K562 (cell line): ENCODE measurements around the gene SLC28A3. TPM values are rescaled to one million over a fixed set of nuclear protein-coding genes. Genes with fewer than 3 reads are reported as not detected.

Experiments
- ATAC-seq: fragments of 200-7000 bp; cut with Tn5 transposase; 3 replicates; pipeline ENCODE4 v1.9.1; 2020; ENCODE audit warnings: moderate library complexity
- BruUV-seq: library from RNA; stranded (reverse); fragments of 400-500 nt; replicated peaks from 2 replicates; lab custom pipeline; 2021; lab: Mats Ljungman, UMichigan
- CTCF ChIA-PET: fragments of 300-600 bp; formaldehyde crosslinking; extraction: SDS; loops from one replicate; lab custom pipeline; 2021; ENCODE audit warnings: low intra/inter-chr PET ratio; lab: Yijun Ruan, JAX
- POLR2A ChIA-PET: fragments of 300-600, 350-650 bp; sonication (Branson Sonifier 250); formaldehyde crosslinking; extraction: SDS; loops from one replicate; lab custom pipeline; 2021; ENCODE audit warnings: antibody characterized with exemption, inconsistent platforms; lab: Yijun Ruan, JAX
- DNase-seq, 4 experiments: peaks; one replicate each; pipeline versions ENCODE4 v3.0.0 to v3.0.0-alpha.2; 2011 to 2018; ENCODE audit warnings: low spot score in 3 of 4, mixed read lengths in 3 of 4; ENCODE audit errors: extremely low read depth in 1 of 4
- FAIRE-seq: peaks from 2 replicates; lab custom pipeline; 2011; peaks lifted over from hg19 to GRCh38; lab: Jason Lieb, UNC
- H2AFZ ChIP-seq: 2 replicates; pipeline ENCODE4 v1.6.0; 2011; ENCODE audit warnings: low read depth, low read length, control low read depth, inconsistent platforms
- H3K27ac ChIP-seq: fragments of 200-600 bp; 3 replicates; pipeline ENCODE4 v1.8.0; 2011; ENCODE audit warnings: low read depth, mild to moderate bottlenecking, control low read depth, inconsistent platforms, low read length, moderate library complexity, mixed read lengths; ENCODE audit errors: extremely low read depth
- H3K27me3 ChIP-seq, 2 experiments: fragments of 300-600 bp in 1 of 2; 2 replicates in 1 of 2; 3 replicates in 1 of 2; pipeline versions ENCODE4 v1.6.0 to v1.8.0; 2011; ENCODE audit warnings: inconsistent platforms in 2 of 2, low read length in 2 of 2, mild to moderate bottlenecking in 1 of 2, mixed read lengths in 1 of 2, moderate library complexity in 1 of 2; ENCODE audit not compliant: control insufficient read depth in 2 of 2, insufficient read depth in 2 of 2
- H3K36me3 ChIP-seq: fragments of 300-600 bp; 3 replicates; pipeline ENCODE4 v1.8.0; 2011; ENCODE audit warnings: mild to moderate bottlenecking, low read length, inconsistent platforms; ENCODE audit not compliant: control insufficient read depth, insufficient read depth
- H3K4me1 ChIP-seq, 2 experiments: fragments of 200-600 bp in 1 of 2; replicated peaks in 1 of 2; 2 replicates in 1 of 2; 3 replicates in 1 of 2; pipeline versions ENCODE4 v1.5.1 to v1.8.0; 2011; ENCODE audit warnings: inconsistent platforms in 2 of 2, low read length in 2 of 2, mild to moderate bottlenecking in 1 of 2, mixed read lengths in 1 of 2, moderate library complexity in 1 of 2; ENCODE audit not compliant: control insufficient read depth in 2 of 2, insufficient read depth in 2 of 2
- H3K4me2 ChIP-seq: 2 replicates; pipeline ENCODE4 v1.6.1; 2011; ENCODE audit warnings: low read length, control low read depth, inconsistent platforms, mixed read lengths; ENCODE audit not compliant: insufficient read depth
- H3K4me3 ChIP-seq: fragments of 200-600 bp; sonication (generic), shearing (Covaris generic); 2 replicates; pipeline ENCODE4 v1.5.1; 2016; ENCODE audit warnings: control low read depth, inconsistent platforms
- H3K79me2 ChIP-seq: fragments of 200-600 bp; 3 replicates; pipeline ENCODE4 v1.8.0; 2011; ENCODE audit warnings: low read length, inconsistent platforms; ENCODE audit not compliant: control insufficient read depth, insufficient read depth
- H3K9ac ChIP-seq, 2 experiments: 2 replicates each; pipeline versions ENCODE4 v1.6.0 to v1.6.1; 2011; ENCODE audit warnings: low read depth in 2 of 2, low read length in 2 of 2, control low read depth in 1 of 2, inconsistent platforms in 1 of 2, mild to moderate bottlenecking in 1 of 2, mixed read lengths in 1 of 2; ENCODE audit not compliant: insufficient read depth in 1 of 2
- H3K9me1 ChIP-seq: one replicate; pipeline ENCODE4 v1.6.0; 2011; ENCODE audit warnings: inconsistent platforms, mild to moderate bottlenecking, low read length, moderate library complexity; ENCODE audit not compliant: control insufficient read depth, insufficient read depth
- H3K9me3 ChIP-seq: replicated peaks from 2 replicates; pipeline ENCODE4 v1.5.1; 2011; ENCODE audit warnings: low read depth, low read length, inconsistent platforms; ENCODE audit not compliant: control insufficient read depth, insufficient read depth
- H4K20me1 ChIP-seq: replicated peaks from 2 replicates; pipeline ENCODE4 v1.6.1; 2011; ENCODE audit warnings: low read length, inconsistent platforms, mixed read lengths; ENCODE audit not compliant: control insufficient read depth, insufficient read depth
- ADNP ChIP-seq: fragments of 200-800 bp; sonication (Bioruptor generic); IDR thresholded peaks from 2 replicates; pipeline ENCODE4 v1.6.1; 2016; ENCODE audit warnings: missing genetic modification characterization, missing compliant biosample characterization
- DIDO1 ChIP-seq: fragments of 450-650 bp; IDR thresholded peaks from 2 replicates; pipeline ENCODE4 v1.6.1; 2016; ENCODE audit warnings: low read depth, missing biosample characterization, missing genetic modification characterization
- ELK3 ChIP-seq: fragments of 450-650 bp; formaldehyde crosslinking; IDR thresholded peaks from 2 replicates; pipeline ENCODE4 v1.4.0; 2020; ENCODE audit warnings: mild to moderate bottlenecking
- GABPB2 ChIP-seq: fragments of 250-450 bp; sonication (Bioruptor Pico); conservative IDR thresholded peaks from 2 replicates; pipeline ENCODE4 v1.5.1; 2021; ENCODE audit warnings: mild to moderate bottlenecking
- HNRNPL ChIP-seq: fragments of 200-400 bp; formaldehyde crosslinking; IDR thresholded peaks from 2 replicates; pipeline ENCODE4 v1.6.1; 2017; ENCODE audit warnings: low read depth, mild to moderate bottlenecking, low read length
- MXI1 ChIP-seq: IDR thresholded peaks from 2 replicates; pipeline ENCODE4 v1.6.1; 2011; ENCODE audit warnings: low read depth, mild to moderate bottlenecking, improper control_type of control experiment, low read length
- NCOA4 ChIP-seq: fragments of 450-650 bp; IDR thresholded peaks from 2 replicates; pipeline ENCODE4 v1.6.1; 2018; ENCODE audit warnings: mild to moderate bottlenecking; ENCODE audit not compliant: partially characterized antibody
- SMARCB1 ChIP-seq: IDR thresholded peaks from 2 replicates; pipeline ENCODE4 v1.6.1; 2011; ENCODE audit warnings: improper control_type of control experiment, low read depth; ENCODE audit not compliant: insufficient read length
- TBP ChIP-seq: optimal IDR thresholded peaks from 2 replicates; pipeline ENCODE3; 2011; ENCODE audit warnings: low read depth, low read length, improper control_type of control experiment
- WGBS: fragments of 100-300 bp; shearing (Covaris generic); methylation state at CpG from one replicate; pipeline ENCODE4 v1.1.6; 2016; ENCODE audit warnings: low coverage, mixed read lengths; ENCODE audit not compliant: insufficient coverage; ENCODE audit errors: missing lambda C conversion rate; 5-methylcytosine and 5-hydroxymethylcytosine counted together
- in situ Hi-C: fragments of 300-500 bp; cut with MboI; formaldehyde crosslinking; loops from 4 replicates; pipeline ENCODE4 v1.15.0; 2018; ENCODE audit warnings: inconsistent platforms, mixed read lengths
- intact Hi-C: fragments of 100-400 bp; cut with micrococcal nuclease; formaldehyde crosslinking; loops from 2 replicates; pipeline ENCODE4 v1.14.2; 2022
- polyA plus RNA-seq, 8 experiments: library from polyadenylated mRNA; depleted of rRNA in 4 of 8; stranded (reverse) in 5 of 8; unstranded in 3 of 8; fragments of >200 nt; fragmentation: Nextera tagmentation in 2 of 8; fragmentation: Illumina TruSeq in 1 of 8; extraction: Ambion mirVana in 2 of 8; extraction: Trizol in 1 of 8; gene quantifications; 2 replicates each; pipeline versions ENCODE4 v1.2.1 to v1.2.3, GENCODE V29; 2011 to 2014; ENCODE audit warnings: inconsistent platforms in 1 of 8, missing spikeins in 1 of 8
- total RNA-seq, 7 experiments: library from RNA; depleted of rRNA in 6 of 7; stranded (reverse); fragments of >200 nt in 6 of 7; fragmentation: Illumina TruSeq in 2 of 7; extraction: Trizol in 2 of 7; gene quantifications; 2 replicates each; pipeline versions ENCODE4 v1.2.1 to v1.2.3, GENCODE V29; 2011 to 2021; ENCODE audit warnings: low replicate concordance in 1 of 7
- TF ChIP-seq, protein P1 (sequence below): fragments of 450-650 bp; formaldehyde crosslinking; IDR thresholded peaks from 2 replicates; pipeline ENCODE4 v1.4.0; 2022; ENCODE audit warnings: missing genetic modification characterization
- TF ChIP-seq, protein P2 (sequence below), 2 experiments: fragments of 450-650 bp in 1 of 2; sonication (generic) in 1 of 2; formaldehyde crosslinking in 1 of 2; IDR thresholded peaks; 2 replicates each; pipeline versions ENCODE4 v1.7.1 to v1.9.0; 2016 to 2022; ENCODE audit warnings: inconsistent platforms in 1 of 2, mild to moderate bottlenecking in 1 of 2, missing genetic modification reagents in 1 of 2

Gene SLC28A3
- total and polyA plus RNA-seq, 9 of the 15 experiments (the other 6 are each of a cell fraction or from before 2014, with no cell fraction given), result not detected

GRCh38 chr9:84319632-84320031, 20.9 kb downstream of the SLC28A3 start:
- Histone ChIP-seq H3K27me3 (no peaks in the 10 kb centered on the region), H3K36me3 (no peaks in the 10 kb centered on the region), H3K4me2 (no peak overlapping the region), H3K79me2 (no peaks in the 10 kb centered on the region), H3K4me1 (no peaks in the 10 kb centered on the region), H3K9me3 (no peaks in the 10 kb centered on the region), H3K9ac (no peak overlapping the region), H3K9me1 (no peaks in the 10 kb centered on the region), H4K20me1 (no peaks in the 10 kb centered on the region), H3K4me3 (no peak overlapping the region), H3K27ac (no peak overlapping the region), H2AFZ (no peak overlapping the region)
- in situ Hi-C loops (no loop called here), intact Hi-C loops (loop anchor here (10.0 kb wide), 1 partner anchor 155 kb away; no protein-coding TSS in a partner anchor)
- 4% methylated on average over 4 of the region's 4 CpGs for WGBS
- ATAC-seq, result no peak
- ChIA-PET POLR2A (no interaction called here), CTCF (no interaction called here)
- no peak for DNase-seq
- no TSS peak for BruUV-seq
- no peak for FAIRE-seq
- TF ChIP-seq SMARCB1 (no peak), HNRNPL (no peak), GABPB2 (CRISPR knock-in tag) (no peak), ADNP (no peak), NCOA4 (no peak), DIDO1 (tag) (no peak), MXI1 (no peak), TBP (no peak), ELK3 (CRISPR knock-in tag) (no peak)
- TF ChIP-seq, protein P1, sequence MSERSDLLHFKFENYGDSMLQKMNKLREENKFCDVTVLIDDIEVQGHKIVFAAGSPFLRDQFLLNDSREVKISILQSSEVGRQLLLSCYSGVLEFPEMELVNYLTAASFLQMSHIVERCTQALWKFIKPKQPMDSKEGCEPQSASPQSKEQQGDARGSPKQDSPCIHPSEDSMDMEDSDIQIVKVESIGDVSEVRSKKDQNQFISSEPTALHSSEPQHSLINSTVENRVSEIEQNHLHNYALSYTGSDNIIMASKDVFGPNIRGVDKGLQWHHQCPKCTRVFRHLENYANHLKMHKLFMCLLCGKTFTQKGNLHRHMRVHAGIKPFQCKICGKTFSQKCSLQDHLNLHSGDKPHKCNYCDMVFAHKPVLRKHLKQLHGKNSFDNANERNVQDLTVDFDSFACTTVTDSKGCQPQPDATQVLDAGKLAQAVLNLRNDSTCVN, result no peak
- TF ChIP-seq, protein P2, sequence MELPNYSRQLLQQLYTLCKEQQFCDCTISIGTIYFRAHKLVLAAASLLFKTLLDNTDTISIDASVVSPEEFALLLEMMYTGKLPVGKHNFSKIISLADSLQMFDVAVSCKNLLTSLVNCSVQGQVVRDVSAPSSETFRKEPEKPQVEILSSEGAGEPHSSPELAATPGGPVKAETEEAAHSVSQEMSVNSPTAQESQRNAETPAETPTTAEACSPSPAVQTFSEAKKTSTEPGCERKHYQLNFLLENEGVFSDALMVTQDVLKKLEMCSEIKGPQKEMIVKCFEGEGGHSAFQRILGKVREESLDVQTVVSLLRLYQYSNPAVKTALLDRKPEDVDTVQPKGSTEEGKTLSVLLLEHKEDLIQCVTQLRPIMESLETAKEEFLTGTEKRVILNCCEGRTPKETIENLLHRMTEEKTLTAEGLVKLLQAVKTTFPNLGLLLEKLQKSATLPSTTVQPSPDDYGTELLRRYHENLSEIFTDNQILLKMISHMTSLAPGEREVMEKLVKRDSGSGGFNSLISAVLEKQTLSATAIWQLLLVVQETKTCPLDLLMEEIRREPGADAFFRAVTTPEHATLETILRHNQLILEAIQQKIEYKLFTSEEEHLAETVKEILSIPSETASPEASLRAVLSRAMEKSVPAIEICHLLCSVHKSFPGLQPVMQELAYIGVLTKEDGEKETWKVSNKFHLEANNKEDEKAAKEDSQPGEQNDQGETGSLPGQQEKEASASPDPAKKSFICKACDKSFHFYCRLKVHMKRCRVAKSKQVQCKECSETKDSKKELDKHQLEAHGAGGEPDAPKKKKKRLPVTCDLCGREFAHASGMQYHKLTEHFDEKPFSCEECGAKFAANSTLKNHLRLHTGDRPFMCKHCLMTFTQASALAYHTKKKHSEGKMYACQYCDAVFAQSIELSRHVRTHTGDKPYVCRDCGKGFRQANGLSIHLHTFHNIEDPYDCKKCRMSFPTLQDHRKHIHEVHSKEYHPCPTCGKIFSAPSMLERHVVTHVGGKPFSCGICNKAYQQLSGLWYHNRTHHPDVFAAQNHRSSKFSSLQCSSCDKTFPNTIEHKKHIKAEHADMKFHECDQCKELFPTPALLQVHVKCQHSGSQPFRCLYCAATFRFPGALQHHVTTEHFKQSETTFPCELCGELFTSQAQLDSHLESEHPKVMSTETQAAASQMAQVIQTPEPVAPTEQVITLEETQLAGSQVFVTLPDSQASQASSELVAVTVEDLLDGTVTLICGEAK (IDR thresholded peaks at IDR 0.05), result no peak
- TF ChIP-seq, protein P2 (CRISPR knock-in tag; IDR thresholded peaks at IDR 0.05), result no peak
